Measurements from ENCODE around the gene HERPUD2. TPM values are rescaled to one million over a fixed set of nuclear protein-coding genes. Genes with fewer than 3 reads are reported as not detected.

HERPUD2 gene
- total RNA-seq, 2 experiments from 2014 or later = 24.9 to 25.0 TPM

GRCh38 chr7:35697414-35698175, 2.7 kb upstream of the HERPUD2 start:
- TF ChIP-seq, protein P1, sequence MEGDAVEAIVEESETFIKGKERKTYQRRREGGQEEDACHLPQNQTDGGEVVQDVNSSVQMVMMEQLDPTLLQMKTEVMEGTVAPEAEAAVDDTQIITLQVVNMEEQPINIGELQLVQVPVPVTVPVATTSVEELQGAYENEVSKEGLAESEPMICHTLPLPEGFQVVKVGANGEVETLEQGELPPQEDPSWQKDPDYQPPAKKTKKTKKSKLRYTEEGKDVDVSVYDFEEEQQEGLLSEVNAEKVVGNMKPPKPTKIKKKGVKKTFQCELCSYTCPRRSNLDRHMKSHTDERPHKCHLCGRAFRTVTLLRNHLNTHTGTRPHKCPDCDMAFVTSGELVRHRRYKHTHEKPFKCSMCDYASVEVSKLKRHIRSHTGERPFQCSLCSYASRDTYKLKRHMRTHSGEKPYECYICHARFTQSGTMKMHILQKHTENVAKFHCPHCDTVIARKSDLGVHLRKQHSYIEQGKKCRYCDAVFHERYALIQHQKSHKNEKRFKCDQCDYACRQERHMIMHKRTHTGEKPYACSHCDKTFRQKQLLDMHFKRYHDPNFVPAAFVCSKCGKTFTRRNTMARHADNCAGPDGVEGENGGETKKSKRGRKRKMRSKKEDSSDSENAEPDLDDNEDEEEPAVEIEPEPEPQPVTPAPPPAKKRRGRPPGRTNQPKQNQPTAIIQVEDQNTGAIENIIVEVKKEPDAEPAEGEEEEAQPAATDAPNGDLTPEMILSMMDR (IDR thresholded peaks at IDR 0.05) = no peak
- Mint-ChIP-seq H3K4me3 (no peak overlapping the region), H3K27me3 (no peaks in the 10 kb centered on the region), H3K4me1 (ENCODE audit: low read depth) (peaks cover 42% of the 10 kb centered on the region), H3K36me3 (ENCODE audit: low read depth) (peaks cover 14% of the 10 kb centered on the region), H3K27ac (no peak overlapping the region), H3K9me3 (no peaks in the 10 kb centered on the region)
- ChIA-PET POLR2A (interaction anchor here (1.2 to 4.7 kb wide), 5 partner anchors 9 to 109 kb away, joined by 3 to 65 read pairs (median 5); partner anchors contain the start of gene SEPTIN7), CTCF (interaction anchor here (1.8 to 6.4 kb wide), 3 partner anchors 11 to 29 kb away, joined by 4 to 49 read pairs (median 41); no protein-coding TSS in a partner anchor)
- intact Hi-C loops (cut with micrococcal nuclease) = no loop called here
- DNase-seq = no peak
- ATAC-seq = no peak

GRCh38 chr7:35695987-35696386, 1.1 kb upstream of the HERPUD2 start:
- peaks cover 14% of the 10 kb centered on the region for H3K36me3 Mint-ChIP-seq (ENCODE audit: low read depth)
- peaks cover 39% of the 10 kb centered on the region for H3K4me1 Mint-ChIP-seq (ENCODE audit: low read depth)
- intact Hi-C loops (cut with micrococcal nuclease) = no loop called here
- no peak for ATAC-seq
- H3K9me3 Mint-ChIP-seq = no peaks in the 10 kb centered on the region
- DNase-seq = peak; percentile 15
- TF ChIP-seq, protein P1 (IDR thresholded peaks at IDR 0.05) = no peak
- no peaks in the 10 kb centered on the region for H3K27me3 Mint-ChIP-seq
- H3K4me3 Mint-ChIP-seq = peak overlapping the region; percentile 89
- POLR2A ChIA-PET = interaction anchor here (1.0 to 4.7 kb wide), 11 partner anchors 8 to 210 kb away, joined by 3 to 65 read pairs (median 6); partner anchors contain the start of gene SEPTIN7
- peak overlapping the region; percentile 97 for H3K27ac Mint-ChIP-seq
- CTCF ChIA-PET = interaction anchor here (1.2 to 6.4 kb wide), 6 partner anchors 13 to 221 kb away, joined by 3 to 49 read pairs (median 8); partner anchors contain the start of gene SEPTIN7

DNA sequence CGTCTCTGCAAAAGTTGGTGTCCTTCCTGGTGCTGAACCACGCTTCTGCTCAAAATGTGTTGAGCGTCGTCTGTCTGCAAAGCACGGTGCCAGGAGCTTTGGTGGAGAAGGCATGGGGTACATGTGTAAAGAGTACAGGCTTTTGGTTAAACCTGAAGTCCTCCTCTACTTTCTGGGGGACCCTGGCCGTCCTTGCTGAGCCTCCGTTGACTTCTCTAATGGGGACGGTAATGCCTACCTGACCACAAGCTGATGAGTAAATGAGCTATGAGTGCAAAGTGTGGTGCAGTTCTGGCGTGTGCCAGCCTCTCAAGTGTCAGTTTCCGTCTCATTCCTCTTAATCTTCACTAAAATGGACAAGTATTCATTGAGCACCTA, 527 bp upstream of the HERPUD2 start:
- POLR2A ChIA-PET = interaction anchor here (0.6 to 4.7 kb wide), 15 partner anchors 9 to 693 kb away, joined by 3 to 65 read pairs (median 6); partner anchors contain the start of gene SEPTIN7
- Mint-ChIP-seq H3K9me3 (no peaks in the 10 kb centered on the region), H3K36me3 (ENCODE audit: low read depth) (peaks cover 18% of the 10 kb centered on the region), H3K27ac (peak overlapping the region; percentile 97), H3K4me1 (ENCODE audit: low read depth) (peaks cover 36% of the 10 kb centered on the region), H3K4me3 (peak overlapping the region; percentile 89), H3K27me3 (no peaks in the 10 kb centered on the region)
- DNase-seq = peak; percentile 47
- TF ChIP-seq, protein P1 (IDR thresholded peaks at IDR 0.05) = no peak
- ATAC-seq = peak; percentile 38
- intact Hi-C loops (cut with micrococcal nuclease) = no loop called here
- CTCF ChIA-PET = interaction anchor here (1.2 to 6.4 kb wide), 6 partner anchors 13 to 222 kb away, joined by 3 to 49 read pairs (median 8); partner anchors contain the start of gene SEPTIN7

DNA sequence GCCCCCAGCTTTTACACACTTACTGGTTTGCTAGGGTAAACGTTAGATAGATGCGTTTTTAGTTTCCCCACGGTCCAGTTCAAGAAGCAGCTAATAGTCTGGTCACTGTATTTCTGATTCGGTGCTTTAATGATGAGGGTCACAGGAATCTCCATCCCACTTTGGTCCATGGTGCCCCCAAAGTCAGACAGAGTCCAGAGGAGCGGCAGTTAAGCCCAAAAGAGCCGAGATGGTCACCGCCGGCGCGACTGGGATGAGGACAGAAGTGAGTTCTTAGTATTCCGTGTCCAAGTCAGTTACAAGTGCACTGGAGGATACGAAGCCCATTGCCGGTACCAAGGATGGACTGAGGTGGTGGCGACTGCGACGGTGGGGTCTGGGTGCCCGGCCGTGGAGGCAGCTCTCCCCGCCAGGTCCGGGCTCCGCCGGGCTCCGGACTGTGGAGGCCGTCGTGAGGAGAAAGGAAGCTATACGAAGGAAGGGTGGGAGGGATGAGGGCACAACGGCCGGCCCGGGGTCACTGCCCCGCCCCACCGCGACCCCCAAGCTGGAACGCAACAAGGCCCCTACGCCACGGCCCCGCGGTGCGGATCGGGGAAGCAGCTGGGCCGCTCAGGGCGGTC, 663 bp downstream of the HERPUD2 start:
- peak overlapping the region; percentile 89 for H3K27ac Mint-ChIP-seq
- H3K4me1 Mint-ChIP-seq (ENCODE audit: low read depth) = peaks cover 39% of the 10 kb centered on the region
- H3K27me3 Mint-ChIP-seq = no peaks in the 10 kb centered on the region
- peaks cover 18% of the 10 kb centered on the region for H3K36me3 Mint-ChIP-seq (ENCODE audit: low read depth)
- TF ChIP-seq, protein P1 (IDR thresholded peaks at IDR 0.05) = no peak
- H3K9me3 Mint-ChIP-seq = no peaks in the 10 kb centered on the region
- ATAC-seq (no peak), DNase-seq (no peak)
- peak overlapping the region; percentile 89 for H3K4me3 Mint-ChIP-seq
- intact Hi-C loops (cut with micrococcal nuclease) = loop anchor here (5.0 kb wide), 2 partner anchors 33 to 108 kb away; partner anchors contain the start of gene SEPTIN7
- ChIA-PET POLR2A (interaction anchor here (0.9 to 4.7 kb wide), 13 partner anchors 10 to 113 kb away, joined by 3 to 65 read pairs (median 5); partner anchors contain the start of gene SEPTIN7), CTCF (interaction anchor here (1.0 to 6.4 kb wide), 7 partner anchors 14 to 212 kb away, joined by 3 to 49 read pairs (median 4); no protein-coding TSS in a partner anchor)

All from activated CD8-positive, alpha-beta T cell treated with anti-CD3 and anti-CD28 coated beads for 36 hours (primary cell).